H4 (cell line): ENCODE measurements around the gene PDIA5. TPM values are rescaled to one million over a fixed set of nuclear protein-coding genes. Genes with fewer than 3 reads are reported as not detected.
"Not testable (repeated sequence)": the region's sequence is repeated elsewhere in the genome, so short reads cannot be mapped to it uniquely, and the experiment has no call there.

ENCODE experiments used
- DNase-seq: peaks from one replicate; pipeline ENCODE4 v3.0.0-alpha.2; 2015; ENCODE audit warnings: low spot score
- total RNA-seq: library from RNA; depleted of rRNA; stranded (reverse); fragments of >200 nt; shearing (Covaris generic); gene quantifications from 2 replicates; pipeline ENCODE4 v1.2.3, GENCODE V29; 2014

Gene PDIA5
- total RNA-seq, 1 experiment from 2014 or later: 18.2 TPM

GRCh38 chr3:123092243-123092642 is 25.4 kb downstream of the PDIA5 start:
- DNase-seq: no peak

GRCh38 chr3:123093696-123094095 is 26.9 kb downstream of the PDIA5 start:
- DNase-seq: no peak

- no peak for DNase-seq
Measured at GRCh38 chr3:123094516-123095313, 27.9 kb downstream of the PDIA5 start.

- DNase-seq: no peak
Measured at GRCh38 chr3:123096126-123096525, 29.3 kb downstream of the PDIA5 start.

GRCh38 chr3:123096731-123097130 is 29.9 kb downstream of the PDIA5 start:
- peak; percentile 71 for DNase-seq

GRCh38 chr3:123098426-123099330 is 31.9 kb downstream of the PDIA5 start:
- DNase-seq: no peak

GRCh38 chr3:123099331-123100192 is 32.7 kb downstream of the PDIA5 start:
- no peak for DNase-seq

- no peak for DNase-seq
Measured at GRCh38 chr3:123100193-123100776, 33.5 kb downstream of the PDIA5 start.

- DNase-seq: no peak
Measured at GRCh38 chr3:123102249-123102648, 35.4 kb downstream of the PDIA5 start.

GRCh38 chr3:123102826-123103225 is 36.0 kb downstream of the PDIA5 start:
- no peak for DNase-seq

GRCh38 chr3:123104550-123104949 is 37.7 kb downstream of the PDIA5 start:
- peak; percentile 42 for DNase-seq

GRCh38 chr3:123105201-123106189 is 38.7 kb downstream of the PDIA5 start:
- no peak for DNase-seq

- no peak for DNase-seq
Measured at GRCh38 chr3:123110282-123110975, 43.6 kb downstream of the PDIA5 start.

GRCh38 chr3:123110976-123111615 is 44.3 kb downstream of the PDIA5 start:
- DNase-seq: no peak

- DNase-seq: no peak
Measured at GRCh38 chr3:123111640-123112039, 44.8 kb downstream of the PDIA5 start.

GRCh38 chr3:123112232-123112631 is 45.4 kb downstream of the PDIA5 start:
- DNase-seq: no peak

- not testable (repeated sequence) for DNase-seq
Measured at GRCh38 chr3:123112656-123113055, 45.8 kb downstream of the PDIA5 start.

- DNase-seq: no peak
Measured at GRCh38 chr3:123113889-123114450, 47.1 kb downstream of the PDIA5 start.

GRCh38 chr3:123116116-123116515 is 49.3 kb downstream of the PDIA5 start:
- no peak for DNase-seq
